ENCODE results near the gene MYMK. TPM values are rescaled to one million over a fixed set of nuclear protein-coding genes. Genes with fewer than 3 reads are reported as not detected.

The MYMK gene
- total RNA-seq, 2 experiments from 2014 or later, result not detected

DNA sequence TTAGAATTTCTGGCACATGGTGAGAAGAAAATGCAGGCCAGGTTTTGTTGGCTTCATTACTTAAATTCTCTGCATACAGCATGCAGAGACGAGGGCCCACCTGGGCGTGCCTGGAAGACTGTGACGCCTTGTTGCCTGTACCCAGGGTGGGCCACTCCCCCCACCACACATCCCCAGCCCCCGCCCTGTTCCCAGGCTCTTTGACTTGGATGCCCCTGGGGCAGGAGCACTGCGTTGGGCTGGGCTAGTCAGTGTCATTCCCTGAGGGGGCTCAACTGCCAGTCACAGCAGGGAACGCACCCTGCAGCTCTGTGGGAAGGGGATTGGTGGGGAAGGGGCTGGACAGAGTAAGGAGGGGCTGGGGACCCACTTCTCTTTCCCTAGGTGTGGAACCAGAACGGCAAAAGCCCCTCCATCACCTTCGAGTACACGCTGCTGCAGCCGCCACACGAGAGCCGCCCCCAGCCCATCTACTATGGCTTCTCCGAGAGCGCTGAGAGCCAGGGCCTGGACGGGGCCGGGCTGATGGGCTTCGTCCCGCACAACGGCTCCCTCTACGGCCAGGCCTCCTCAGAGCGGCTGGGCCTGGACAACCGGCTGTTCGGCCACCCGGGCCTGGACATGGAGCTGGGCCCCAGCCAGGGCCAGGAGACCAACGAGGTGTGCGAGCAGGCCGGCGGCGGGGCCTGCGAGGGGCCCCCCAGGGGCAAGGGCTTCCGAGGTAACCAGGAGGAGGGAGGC, 29.4 kb upstream of the MYMK start:
- DNase-seq (no peak), ATAC-seq (no peak)
- Mint-ChIP-seq H3K27me3 (peaks cover 2% of the 10 kb centered on the region), H3K27ac (no peak overlapping the region), H3K4me3 (no peak overlapping the region), H3K36me3 (ENCODE audit: low read depth) (no peaks in the 10 kb centered on the region), H3K9me3 (no peaks in the 10 kb centered on the region), H3K4me1 (ENCODE audit: low read depth) (peaks cover 11% of the 10 kb centered on the region)
- ChIA-PET CTCF (interaction anchor here (0.5 kb wide), 1 partner anchor 704 kb away, joined by 3 read pairs; no protein-coding TSS in a partner anchor), POLR2A (no interaction called here)
- TF ChIP-seq, protein P1, sequence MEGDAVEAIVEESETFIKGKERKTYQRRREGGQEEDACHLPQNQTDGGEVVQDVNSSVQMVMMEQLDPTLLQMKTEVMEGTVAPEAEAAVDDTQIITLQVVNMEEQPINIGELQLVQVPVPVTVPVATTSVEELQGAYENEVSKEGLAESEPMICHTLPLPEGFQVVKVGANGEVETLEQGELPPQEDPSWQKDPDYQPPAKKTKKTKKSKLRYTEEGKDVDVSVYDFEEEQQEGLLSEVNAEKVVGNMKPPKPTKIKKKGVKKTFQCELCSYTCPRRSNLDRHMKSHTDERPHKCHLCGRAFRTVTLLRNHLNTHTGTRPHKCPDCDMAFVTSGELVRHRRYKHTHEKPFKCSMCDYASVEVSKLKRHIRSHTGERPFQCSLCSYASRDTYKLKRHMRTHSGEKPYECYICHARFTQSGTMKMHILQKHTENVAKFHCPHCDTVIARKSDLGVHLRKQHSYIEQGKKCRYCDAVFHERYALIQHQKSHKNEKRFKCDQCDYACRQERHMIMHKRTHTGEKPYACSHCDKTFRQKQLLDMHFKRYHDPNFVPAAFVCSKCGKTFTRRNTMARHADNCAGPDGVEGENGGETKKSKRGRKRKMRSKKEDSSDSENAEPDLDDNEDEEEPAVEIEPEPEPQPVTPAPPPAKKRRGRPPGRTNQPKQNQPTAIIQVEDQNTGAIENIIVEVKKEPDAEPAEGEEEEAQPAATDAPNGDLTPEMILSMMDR (IDR thresholded peaks at IDR 0.05), result no peak
- intact Hi-C loops (cut with micrococcal nuclease), result no loop called here

DNA sequence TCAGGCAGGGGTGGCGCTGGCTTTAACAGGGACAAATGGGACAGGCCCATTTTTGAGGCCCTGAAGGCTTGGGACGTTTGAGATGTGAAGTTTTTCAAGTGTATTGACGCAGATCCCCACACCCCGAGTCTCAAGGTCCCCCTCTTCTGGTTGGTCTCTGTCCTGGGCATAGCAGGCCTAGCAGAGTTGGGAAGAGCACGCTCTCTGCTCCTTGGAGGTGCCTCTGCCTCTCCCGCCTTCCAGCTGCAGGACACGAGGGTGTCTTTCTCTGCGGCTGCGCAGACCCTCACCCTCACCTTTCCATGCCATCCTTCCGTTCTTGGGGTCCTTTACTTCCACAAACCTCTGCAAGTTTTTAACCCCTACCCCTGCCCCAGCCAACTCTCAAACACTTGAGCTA, 28.4 kb upstream of the MYMK start:
- H3K27me3 Mint-ChIP-seq, result peaks cover 2% of the 10 kb centered on the region
- ChIA-PET POLR2A (no interaction called here), CTCF (no interaction called here)
- no peaks in the 10 kb centered on the region for H3K36me3 Mint-ChIP-seq (ENCODE audit: low read depth)
- intact Hi-C loops (cut with micrococcal nuclease), result no loop called here
- H3K4me1 Mint-ChIP-seq (ENCODE audit: low read depth), result peaks cover 2% of the 10 kb centered on the region
- DNase-seq (no peak), ATAC-seq (no peak)
- TF ChIP-seq, protein P1 (IDR thresholded peaks at IDR 0.05), result no peak
- H3K4me3 Mint-ChIP-seq, result no peak overlapping the region
- H3K27ac Mint-ChIP-seq, result no peak overlapping the region
- H3K9me3 Mint-ChIP-seq, result no peaks in the 10 kb centered on the region

DNA sequence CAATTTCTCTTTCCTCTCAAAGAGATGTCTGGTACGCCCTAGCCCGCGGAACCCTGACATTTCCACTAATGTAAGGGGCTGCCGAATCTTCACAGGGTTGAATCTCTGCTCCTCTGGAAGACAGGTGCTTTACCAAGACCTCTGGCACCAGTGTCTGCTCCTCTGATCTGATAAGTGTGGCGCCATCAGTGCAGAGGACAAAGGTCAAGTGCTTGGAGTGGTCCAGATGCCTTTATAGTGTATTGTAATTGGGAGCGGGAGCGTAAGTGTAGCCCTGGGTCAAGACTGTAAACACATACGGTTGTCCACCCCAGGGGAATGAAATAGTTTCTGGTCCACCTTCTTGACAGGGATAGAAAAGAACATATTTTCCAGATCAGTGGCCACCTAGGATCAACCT, 27.5 kb upstream of the MYMK start:
- ATAC-seq (no peak), DNase-seq (no peak)
- no peak overlapping the region for H3K4me3 Mint-ChIP-seq
- CTCF ChIA-PET, result no interaction called here
- intact Hi-C loops (cut with micrococcal nuclease), result no loop called here
- H3K27me3 Mint-ChIP-seq, result peaks cover 2% of the 10 kb centered on the region
- no peaks in the 10 kb centered on the region for H3K9me3 Mint-ChIP-seq
- TF ChIP-seq, protein P1 (IDR thresholded peaks at IDR 0.05), result no peak
- H3K4me1 Mint-ChIP-seq (ENCODE audit: low read depth), result no peaks in the 10 kb centered on the region
- POLR2A ChIA-PET, result no interaction called here
- H3K27ac Mint-ChIP-seq, result no peak overlapping the region
- no peaks in the 10 kb centered on the region for H3K36me3 Mint-ChIP-seq (ENCODE audit: low read depth)

DNA sequence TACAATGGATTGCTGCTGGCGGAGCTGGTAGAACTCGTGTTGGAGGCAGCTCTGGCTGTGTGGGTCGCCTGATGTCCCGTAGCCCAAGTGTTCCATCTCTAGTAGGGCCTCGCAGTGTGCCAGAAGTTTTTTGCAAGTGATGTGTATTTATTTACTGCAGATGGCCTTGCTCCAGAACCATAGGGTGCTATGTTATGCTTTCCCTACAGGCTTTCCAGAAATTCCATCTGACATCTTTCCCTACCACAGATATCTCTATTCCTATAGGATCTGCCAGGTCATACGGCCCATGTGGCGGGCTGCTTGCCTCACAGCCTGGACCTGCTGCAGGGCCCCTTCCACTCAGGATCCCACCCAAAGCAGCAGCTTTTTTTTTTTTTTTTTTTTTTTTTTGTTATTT, 26.7 kb upstream of the MYMK start:
- CTCF ChIA-PET, result no interaction called here
- intact Hi-C loops (cut with micrococcal nuclease), result no loop called here
- no peak for ATAC-seq

DNA sequence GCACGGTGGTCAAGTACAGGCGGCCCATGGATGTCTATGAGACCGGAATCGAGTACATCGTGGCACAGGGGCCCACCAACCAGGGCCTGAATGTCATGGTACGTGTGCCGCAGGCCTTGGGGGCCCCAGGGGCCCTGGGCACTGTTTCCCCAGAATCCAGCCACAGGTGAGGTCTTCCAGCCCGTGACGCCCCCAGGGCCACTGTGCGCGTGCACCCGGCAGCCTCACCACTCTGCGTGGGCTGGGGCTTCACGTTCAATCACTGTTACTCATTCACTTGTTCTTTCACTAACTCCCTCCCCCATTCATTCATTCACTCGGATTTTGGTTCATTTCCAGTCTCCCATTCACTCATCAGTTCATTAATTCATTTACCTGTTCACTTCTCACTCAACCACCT, 22.4 kb upstream of the MYMK start:
- ATAC-seq, result no peak
- intact Hi-C loops (cut with micrococcal nuclease), result no loop called here
- no peaks in the 10 kb centered on the region for H3K27me3 Mint-ChIP-seq
- H3K36me3 Mint-ChIP-seq (ENCODE audit: low read depth), result no peaks in the 10 kb centered on the region
- TF ChIP-seq, protein P1 (IDR thresholded peaks at IDR 0.05), result no peak
- H3K4me3 Mint-ChIP-seq, result no peak overlapping the region
- ChIA-PET POLR2A (no interaction called here), CTCF (interaction anchor here (0.7 kb wide), 1 partner anchor 9 kb away, joined by 3 read pairs; no protein-coding TSS in a partner anchor)
- H3K4me1 Mint-ChIP-seq (ENCODE audit: low read depth), result no peaks in the 10 kb centered on the region
- H3K27ac Mint-ChIP-seq, result no peak overlapping the region
- DNase-seq, result no peak
- H3K9me3 Mint-ChIP-seq, result no peaks in the 10 kb centered on the region

More for the DNA sequence above, 26.7 kb upstream of the MYMK start:
- DNase-seq, result no peak
- no peak overlapping the region for H3K27ac Mint-ChIP-seq
- no peaks in the 10 kb centered on the region for H3K4me1 Mint-ChIP-seq (ENCODE audit: low read depth)
- TF ChIP-seq, protein P1 (IDR thresholded peaks at IDR 0.05), result no peak
- no peak overlapping the region for H3K4me3 Mint-ChIP-seq
- peaks cover 2% of the 10 kb centered on the region for H3K27me3 Mint-ChIP-seq
- H3K9me3 Mint-ChIP-seq, result no peaks in the 10 kb centered on the region
- POLR2A ChIA-PET, result no interaction called here
- no peaks in the 10 kb centered on the region for H3K36me3 Mint-ChIP-seq (ENCODE audit: low read depth)
